SK-N-SH (cell line): Measurements from ENCODE around the gene CEP89. TPM values are rescaled to one million over a fixed set of nuclear protein-coding genes. Genes with fewer than 3 reads are reported as not detected.

Experiments
- CTCF ChIA-PET: fragments of 300-600, 350-600 bp; formaldehyde crosslinking; extraction: SDS; loops from one replicate; lab custom pipeline; 2021; lab: Yijun Ruan, JAX
- POLR2A ChIA-PET: fragments of 350-600 bp; sonication (Branson Sonifier 250); formaldehyde crosslinking; extraction: SDS; loops from one replicate; lab custom pipeline; 2020; ENCODE audit warnings: antibody characterized with exemption, inconsistent platforms; lab: Yijun Ruan, JAX
- DNase-seq: peaks from one replicate; pipeline ENCODE4 v3.0.0; 2012
- H2AFZ ChIP-seq: fragments of 200-600 bp; sonication (generic); 2 replicates; pipeline ENCODE4 v1.8.1; 2016; ENCODE audit warnings: antibody characterized with exemption, mild to moderate bottlenecking, low read depth
- H3F3A ChIP-seq: fragments of 200-600 bp; sonication (generic); replicated peaks from 2 replicates; pipeline ENCODE3; 2016; ENCODE audit warnings: antibody characterized with exemption, mild to moderate bottlenecking; ENCODE audit not compliant: insufficient read depth
- H3K27ac ChIP-seq, 2 experiments: fragments of 200-500 bp in 1 of 2; fragments of 200-600 bp in 1 of 2; sonication (Bioruptor generic) in 1 of 2; sonication (generic), shearing (Covaris generic) in 1 of 2; 2 replicates each; pipeline versions ENCODE4 v1.5.1 to v1.6.1; 2014 to 2016; ENCODE audit warnings: low read depth in 2 of 2, inconsistent platforms in 1 of 2, low read length in 1 of 2, mild to moderate bottlenecking in 1 of 2, mixed read lengths in 1 of 2
- H3K27me3 ChIP-seq: fragments of 200-600 bp; sonication (generic), shearing (Covaris generic); 2 replicates; pipeline ENCODE4 v1.6.1; 2016; ENCODE audit warnings: mixed run types; ENCODE audit not compliant: insufficient read depth
- H3K36me3 ChIP-seq, 2 experiments: fragments of 200-500 bp in 1 of 2; fragments of 200-600 bp in 1 of 2; sonication (Bioruptor generic) in 1 of 2; sonication (generic) in 1 of 2; replicated peaks in 1 of 2; 2 replicates each; pipeline versions ENCODE3 to v1.5.1; 2014 to 2016; ENCODE audit warnings: low read length in 1 of 2, mild to moderate bottlenecking in 1 of 2; ENCODE audit not compliant: insufficient read depth in 2 of 2, control insufficient read depth in 1 of 2
- H3K4me1 ChIP-seq, 2 experiments: fragments of 200-500 bp in 1 of 2; fragments of 200-600 bp in 1 of 2; sonication (Bioruptor generic) in 1 of 2; sonication (generic), shearing (Covaris generic) in 1 of 2; 2 replicates each; pipeline versions ENCODE4 v1.5.1 to v1.6.1; 2014 to 2016; ENCODE audit warnings: low read depth in 1 of 2, low read length in 1 of 2, mixed run types in 1 of 2; ENCODE audit not compliant: insufficient read depth in 2 of 2, control insufficient read depth in 1 of 2
- H3K4me2 ChIP-seq: fragments of 200-600 bp; sonication (generic), shearing (Covaris generic); 2 replicates; pipeline ENCODE4 v1.6.1; 2017; ENCODE audit warnings: mixed run types
- H3K4me3 ChIP-seq, 2 experiments: fragments of 200-500 bp in 1 of 2; fragments of 200-600 bp in 1 of 2; sonication (Bioruptor generic) in 1 of 2; sonication (generic), shearing (Covaris generic) in 1 of 2; 2 replicates each; pipeline versions ENCODE4 v1.5.1 to v1.8.1; 2014 to 2016; ENCODE audit warnings: low read depth in 2 of 2, inconsistent platforms in 1 of 2, low read length in 1 of 2, mild to moderate bottlenecking in 1 of 2, mixed read lengths in 1 of 2, moderate library complexity in 1 of 2
- H3K79me2 ChIP-seq: fragments of 200-600 bp; sonication (generic); 2 replicates; pipeline ENCODE4 v1.8.1; 2017; ENCODE audit warnings: mild to moderate bottlenecking; ENCODE audit not compliant: insufficient read depth
- H3K9ac ChIP-seq: fragments of 200-600 bp; sonication (generic); 2 replicates; pipeline ENCODE4 v1.6.1; 2017; ENCODE audit warnings: mixed run types
- H3K9me2 ChIP-seq: fragments of 200-600 bp; sonication (generic); 2 replicates; pipeline ENCODE4 v1.6.1; 2017; ENCODE audit warnings: mixed run types
- H3K9me3 ChIP-seq: fragments of 200-600 bp; sonication (generic); 2 replicates; pipeline ENCODE4 v1.6.1; 2017; ENCODE audit warnings: mixed run types, mild to moderate bottlenecking, moderate library complexity
- H4K20me1 ChIP-seq: fragments of 200-600 bp; sonication (generic); 2 replicates; pipeline ENCODE4 v1.6.1; 2017; ENCODE audit warnings: mild to moderate bottlenecking, mixed run types; ENCODE audit not compliant: insufficient read depth
- ELF1 ChIP-seq: IDR thresholded peaks from 2 replicates; pipeline ENCODE4 v1.4.0; 2012
- EP300 ChIP-seq, 2 experiments: IDR thresholded peaks; 2 replicates each; pipeline versions ENCODE4 v1.4.0 to v1.6.1; 2012; ENCODE audit warnings: borderline replicate concordance in 1 of 2, low read depth in 1 of 2, low read length in 1 of 2
- EZH2phosphoT487 ChIP-seq: fragments of 200-600 bp; sonication (generic); IDR thresholded peaks from 2 replicates; pipeline ENCODE4 v1.6.1; 2017; ENCODE audit warnings: low read depth, mixed run types, mild to moderate bottlenecking, antibody characterized with exemption, moderate library complexity, borderline replicate concordance
- FOSL2 ChIP-seq: IDR thresholded peaks from 2 replicates; pipeline ENCODE4 v1.4.0; 2012; ENCODE audit warnings: low read depth, mild to moderate bottlenecking, moderate library complexity, borderline replicate concordance
- FOXJ3 ChIP-seq: sonication (generic); formaldehyde crosslinking; IDR thresholded peaks from 2 replicates; pipeline ENCODE4 v1.5.1; 2020; ENCODE audit warnings: mild to moderate bottlenecking, missing genetic modification reagents
- GABPA ChIP-seq: IDR thresholded peaks from 2 replicates; pipeline ENCODE4 v1.4.0; 2012; ENCODE audit warnings: low read depth, mild to moderate bottlenecking
- MXI1 ChIP-seq: IDR thresholded peaks from 2 replicates; pipeline ENCODE4 v1.6.1; 2012; ENCODE audit warnings: mild to moderate bottlenecking, low read depth, low read length, improper control_type of control experiment
- RFX5 ChIP-seq: IDR thresholded peaks from 2 replicates; pipeline ENCODE4 v1.6.1; 2012; ENCODE audit warnings: mild to moderate bottlenecking, improper control_type of control experiment, low read length
- SMC3 ChIP-seq: IDR thresholded peaks from 2 replicates; pipeline ENCODE4 v1.6.1; 2012; ENCODE audit warnings: low read depth, low read length, improper control_type of control experiment
- TCF12 ChIP-seq: IDR thresholded peaks from 2 replicates; pipeline ENCODE4 v1.4.0; 2012
- WGBS: methylation state at CpG from one replicate; pipeline ENCODE4 v1.1.6; 2017; ENCODE audit warnings: low lambda C conversion rate; 5-methylcytosine and 5-hydroxymethylcytosine counted together
- polyA plus RNA-seq, 3 experiments: library from polyadenylated mRNA; depleted of rRNA; stranded (reverse); fragments of >200 nt; gene quantifications; 2 replicates each; pipeline ENCODE4 v1.2.3, GENCODE V29; 2012
- TF ChIP-seq, protein P1 (sequence below): IDR thresholded peaks from 2 replicates; pipeline ENCODE4 v1.4.0; 2012; ENCODE audit warnings: low read depth, borderline replicate concordance
- TF ChIP-seq, protein P2 (sequence below): fragments of 200-600 bp; sonication (generic); IDR thresholded peaks from 2 replicates; pipeline ENCODE4 v1.6.1; 2017; ENCODE audit warnings: antibody characterized with exemption, mild to moderate bottlenecking, moderate library complexity
- TF ChIP-seq, protein P3 (sequence below): IDR thresholded peaks from 2 replicates; pipeline ENCODE4 v1.4.0; 2012; ENCODE audit warnings: low read depth, borderline replicate concordance
- TF ChIP-seq, protein P4 (sequence below): IDR thresholded peaks from 2 replicates; pipeline ENCODE4 v1.4.0; 2012; ENCODE audit warnings: low read depth
- TF ChIP-seq, protein P5 (sequence below): IDR thresholded peaks from 2 replicates; pipeline ENCODE4 v1.6.1; 2012; ENCODE audit warnings: mild to moderate bottlenecking, low read depth, low read length, moderate library complexity

Gene CEP89
- polyA plus RNA-seq, 1 of the 3 experiments (the other 2 are of a cell fraction): 16.4 TPM

DNA sequence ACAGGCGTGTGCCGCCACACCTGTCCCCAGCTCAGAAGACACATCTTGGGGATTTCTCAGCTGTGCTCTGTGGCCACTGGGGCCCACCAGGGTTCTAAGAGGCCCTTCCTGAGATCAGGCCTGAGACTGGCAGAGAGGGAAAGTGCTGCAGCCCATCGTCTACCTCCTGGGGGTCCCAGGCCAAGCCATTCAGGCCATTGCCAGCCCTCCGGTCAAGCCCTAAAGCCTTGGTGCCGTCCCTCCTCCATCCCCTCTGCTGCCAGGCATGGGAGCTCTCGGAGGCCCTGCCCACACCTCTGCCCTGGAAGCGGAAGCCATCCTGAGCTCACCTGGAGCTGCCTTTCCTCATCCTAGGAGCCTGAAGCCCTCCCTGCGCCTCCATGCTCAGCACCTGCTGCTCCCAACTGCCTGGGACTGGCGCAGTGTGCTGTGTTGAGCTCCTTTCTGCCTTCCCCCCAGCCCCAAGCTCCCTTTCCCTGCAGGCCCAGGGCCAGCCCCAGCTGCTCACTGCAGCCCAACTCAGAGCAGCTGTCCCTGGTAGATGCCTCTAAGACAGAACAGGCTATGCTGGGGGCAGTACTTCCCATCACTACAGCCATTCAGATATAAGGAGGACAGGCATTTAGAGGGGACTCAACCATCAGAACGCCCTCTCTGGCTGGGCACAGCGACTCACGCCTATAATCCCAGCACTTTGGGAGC lies 105.0 kb downstream of the CEP89 start:
- CTCF ChIA-PET: no interaction called here
- Histone ChIP-seq H3K27ac (no peak overlapping the region), H3K4me2 (no peak overlapping the region), H3K4me1 (peaks cover 0 to 5% of the 10 kb centered on the region in 2 experiments; a peak in 1 of 4 replicates), H2AFZ (no peak overlapping the region), H3K9me2 (no peaks in the 10 kb centered on the region), H3K27me3 (no peaks in the 10 kb centered on the region), H3K79me2 (no peaks in the 10 kb centered on the region), H3K36me3 (no peaks in the 10 kb centered on the region), H3K9ac (no peak overlapping the region), H3K4me3 (no peak overlapping the region)
- POLR2A ChIA-PET: interaction anchor here (0.9 kb wide), 1 partner anchor 9 kb away, joined by 3 read pairs; no protein-coding TSS in a partner anchor
- TF ChIP-seq, protein P1, sequence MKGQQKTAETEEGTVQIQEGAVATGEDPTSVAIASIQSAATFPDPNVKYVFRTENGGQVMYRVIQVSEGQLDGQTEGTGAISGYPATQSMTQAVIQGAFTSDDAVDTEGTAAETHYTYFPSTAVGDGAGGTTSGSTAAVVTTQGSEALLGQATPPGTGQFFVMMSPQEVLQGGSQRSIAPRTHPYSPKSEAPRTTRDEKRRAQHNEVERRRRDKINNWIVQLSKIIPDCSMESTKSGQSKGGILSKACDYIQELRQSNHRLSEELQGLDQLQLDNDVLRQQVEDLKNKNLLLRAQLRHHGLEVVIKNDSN: no peak
- TF ChIP-seq, protein P2, sequence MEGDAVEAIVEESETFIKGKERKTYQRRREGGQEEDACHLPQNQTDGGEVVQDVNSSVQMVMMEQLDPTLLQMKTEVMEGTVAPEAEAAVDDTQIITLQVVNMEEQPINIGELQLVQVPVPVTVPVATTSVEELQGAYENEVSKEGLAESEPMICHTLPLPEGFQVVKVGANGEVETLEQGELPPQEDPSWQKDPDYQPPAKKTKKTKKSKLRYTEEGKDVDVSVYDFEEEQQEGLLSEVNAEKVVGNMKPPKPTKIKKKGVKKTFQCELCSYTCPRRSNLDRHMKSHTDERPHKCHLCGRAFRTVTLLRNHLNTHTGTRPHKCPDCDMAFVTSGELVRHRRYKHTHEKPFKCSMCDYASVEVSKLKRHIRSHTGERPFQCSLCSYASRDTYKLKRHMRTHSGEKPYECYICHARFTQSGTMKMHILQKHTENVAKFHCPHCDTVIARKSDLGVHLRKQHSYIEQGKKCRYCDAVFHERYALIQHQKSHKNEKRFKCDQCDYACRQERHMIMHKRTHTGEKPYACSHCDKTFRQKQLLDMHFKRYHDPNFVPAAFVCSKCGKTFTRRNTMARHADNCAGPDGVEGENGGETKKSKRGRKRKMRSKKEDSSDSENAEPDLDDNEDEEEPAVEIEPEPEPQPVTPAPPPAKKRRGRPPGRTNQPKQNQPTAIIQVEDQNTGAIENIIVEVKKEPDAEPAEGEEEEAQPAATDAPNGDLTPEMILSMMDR: no peak
- TF ChIP-seq, protein P3, sequence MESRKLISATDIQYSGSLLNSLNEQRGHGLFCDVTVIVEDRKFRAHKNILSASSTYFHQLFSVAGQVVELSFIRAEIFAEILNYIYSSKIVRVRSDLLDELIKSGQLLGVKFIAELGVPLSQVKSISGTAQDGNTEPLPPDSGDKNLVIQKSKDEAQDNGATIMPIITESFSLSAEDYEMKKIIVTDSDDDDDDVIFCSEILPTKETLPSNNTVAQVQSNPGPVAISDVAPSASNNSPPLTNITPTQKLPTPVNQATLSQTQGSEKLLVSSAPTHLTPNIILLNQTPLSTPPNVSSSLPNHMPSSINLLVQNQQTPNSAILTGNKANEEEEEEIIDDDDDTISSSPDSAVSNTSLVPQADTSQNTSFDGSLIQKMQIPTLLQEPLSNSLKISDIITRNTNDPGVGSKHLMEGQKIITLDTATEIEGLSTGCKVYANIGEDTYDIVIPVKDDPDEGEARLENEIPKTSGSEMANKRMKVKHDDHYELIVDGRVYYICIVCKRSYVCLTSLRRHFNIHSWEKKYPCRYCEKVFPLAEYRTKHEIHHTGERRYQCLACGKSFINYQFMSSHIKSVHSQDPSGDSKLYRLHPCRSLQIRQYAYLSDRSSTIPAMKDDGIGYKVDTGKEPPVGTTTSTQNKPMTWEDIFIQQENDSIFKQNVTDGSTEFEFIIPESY: no peak
- TF ChIP-seq, protein P4, sequence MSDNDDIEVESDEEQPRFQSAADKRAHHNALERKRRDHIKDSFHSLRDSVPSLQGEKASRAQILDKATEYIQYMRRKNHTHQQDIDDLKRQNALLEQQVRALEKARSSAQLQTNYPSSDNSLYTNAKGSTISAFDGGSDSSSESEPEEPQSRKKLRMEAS: no peak
- TF ChIP-seq TCF12: no peak
- no peak for TF ChIP-seq EP300 (IDR thresholded peaks at IDR 0.05; ENCODE audit: borderline replicate concordance in 1 of 2, low read depth in 1 of 2, low read length in 1 of 2)
- TF ChIP-seq FOSL2: no peak
- no peak for TF ChIP-seq SMC3
- no peak for TF ChIP-seq FOXJ3 (CRISPR knock-in tag)
- TF ChIP-seq MXI1: no peak
- no peak for TF ChIP-seq EZH2phosphoT487
- TF ChIP-seq ELF1: no peak
- TF ChIP-seq, protein P5, sequence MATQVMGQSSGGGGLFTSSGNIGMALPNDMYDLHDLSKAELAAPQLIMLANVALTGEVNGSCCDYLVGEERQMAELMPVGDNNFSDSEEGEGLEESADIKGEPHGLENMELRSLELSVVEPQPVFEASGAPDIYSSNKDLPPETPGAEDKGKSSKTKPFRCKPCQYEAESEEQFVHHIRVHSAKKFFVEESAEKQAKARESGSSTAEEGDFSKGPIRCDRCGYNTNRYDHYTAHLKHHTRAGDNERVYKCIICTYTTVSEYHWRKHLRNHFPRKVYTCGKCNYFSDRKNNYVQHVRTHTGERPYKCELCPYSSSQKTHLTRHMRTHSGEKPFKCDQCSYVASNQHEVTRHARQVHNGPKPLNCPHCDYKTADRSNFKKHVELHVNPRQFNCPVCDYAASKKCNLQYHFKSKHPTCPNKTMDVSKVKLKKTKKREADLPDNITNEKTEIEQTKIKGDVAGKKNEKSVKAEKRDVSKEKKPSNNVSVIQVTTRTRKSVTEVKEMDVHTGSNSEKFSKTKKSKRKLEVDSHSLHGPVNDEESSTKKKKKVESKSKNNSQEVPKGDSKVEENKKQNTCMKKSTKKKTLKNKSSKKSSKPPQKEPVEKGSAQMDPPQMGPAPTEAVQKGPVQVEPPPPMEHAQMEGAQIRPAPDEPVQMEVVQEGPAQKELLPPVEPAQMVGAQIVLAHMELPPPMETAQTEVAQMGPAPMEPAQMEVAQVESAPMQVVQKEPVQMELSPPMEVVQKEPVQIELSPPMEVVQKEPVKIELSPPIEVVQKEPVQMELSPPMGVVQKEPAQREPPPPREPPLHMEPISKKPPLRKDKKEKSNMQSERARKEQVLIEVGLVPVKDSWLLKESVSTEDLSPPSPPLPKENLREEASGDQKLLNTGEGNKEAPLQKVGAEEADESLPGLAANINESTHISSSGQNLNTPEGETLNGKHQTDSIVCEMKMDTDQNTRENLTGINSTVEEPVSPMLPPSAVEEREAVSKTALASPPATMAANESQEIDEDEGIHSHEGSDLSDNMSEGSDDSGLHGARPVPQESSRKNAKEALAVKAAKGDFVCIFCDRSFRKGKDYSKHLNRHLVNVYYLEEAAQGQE: no peak
- TF ChIP-seq RFX5: no peak
- TF ChIP-seq GABPA: no peak
- TF ChIP-seq, all 33 proteins: peak for 0
- Histone ChIP-seq H3F3A (no peaks in the 10 kb centered on the region), H3K9me3 (no peaks in the 10 kb centered on the region), H4K20me1 (no peaks in the 10 kb centered on the region)
- 63% methylated on average over 11 of the region's 12 CpGs for WGBS
- DNase-seq: no peak
